PC-9 (cell line): Measurements from ENCODE around the gene IL18RAP. TPM values are rescaled to one million over a fixed set of nuclear protein-coding genes. Genes with fewer than 3 reads are reported as not detected.
A peak's percentile ranks its signal among the peaks of the same experiment; 100 is the strongest.

Source experiments
- BruUV-seq: library from RNA; stranded (reverse); fragments of 400-500 nt; replicated peaks from 2 replicates; lab custom pipeline; 2021; lab: Mats Ljungman, UMichigan
- CTCF ChIA-PET: fragments of 300-600 bp; sonication (Branson Sonifier 250); formaldehyde crosslinking; loops from one replicate; lab custom pipeline; 2022; ENCODE audit warnings: antibody characterized with exemption; lab: Charles Lee
- POLR2A ChIA-PET: fragments of 300-600 bp; sonication (Branson Sonifier 250); formaldehyde crosslinking; loops from one replicate; lab custom pipeline; 2022; ENCODE audit warnings: antibody characterized with exemption; ENCODE audit not compliant: unreplicated experiment; lab: Charles Lee
- DNase-seq, 2 experiments: peaks; one replicate each; pipeline versions ENCODE4 v3.0.0 to v3.0.0-alpha.2; 2015 to 2022; ENCODE audit warnings: mixed read lengths in 1 of 2
- H2AFZ ChIP-seq: fragments of 200-600 bp; sonication (generic); 2 replicates; pipeline ENCODE4 v1.8.1; 2017; ENCODE audit warnings: antibody characterized with exemption
- H3F3A ChIP-seq: fragments of 200-600 bp; sonication (generic); 2 replicates; pipeline ENCODE4 v1.8.1; 2017; ENCODE audit warnings: antibody characterized with exemption, mild to moderate bottlenecking, low read depth; ENCODE audit not compliant: insufficient read depth
- H3K27ac ChIP-seq: fragments of 200-600 bp; sonication (generic); 2 replicates; pipeline ENCODE4 v1.6.1; 2016; ENCODE audit warnings: mixed run types
- H3K27me3 ChIP-seq: fragments of 200-600 bp; sonication (generic); 2 replicates; pipeline ENCODE4 v1.6.1; 2016; ENCODE audit warnings: low read depth, mixed run types; ENCODE audit not compliant: insufficient read depth
- H3K36me3 ChIP-seq: fragments of 200-600 bp; sonication (generic); 2 replicates; pipeline ENCODE4 v1.6.1; 2016; ENCODE audit warnings: low read depth, mixed run types
- H3K4me1 ChIP-seq: fragments of 200-600 bp; sonication (generic); replicated peaks from 2 replicates; pipeline ENCODE4 v1.6.1; 2016; ENCODE audit warnings: mixed run types; ENCODE audit not compliant: insufficient read depth
- H3K4me2 ChIP-seq: fragments of 200-600 bp; sonication (generic); 2 replicates; pipeline ENCODE4 v1.6.1; 2017; ENCODE audit warnings: mixed run types
- H3K4me3 ChIP-seq: fragments of 200-600 bp; sonication (generic); 2 replicates; pipeline ENCODE4 v1.6.1; 2016; ENCODE audit warnings: mixed run types
- H3K79me2 ChIP-seq: fragments of 200-600 bp; sonication (generic); 2 replicates; pipeline ENCODE4 v1.6.1; 2017; ENCODE audit warnings: low read depth, mixed run types
- H3K9me2 ChIP-seq: fragments of 200-600 bp; sonication (generic); 2 replicates; pipeline ENCODE4 v1.8.1; 2017; ENCODE audit warnings: mild to moderate bottlenecking; ENCODE audit not compliant: insufficient read depth
- H3K9me3 ChIP-seq: fragments of 200-600 bp; sonication (generic); 2 replicates; pipeline ENCODE4 v1.8.1; 2016; ENCODE audit warnings: low read depth; ENCODE audit not compliant: insufficient read depth
- H4K20me1 ChIP-seq: fragments of 200-600 bp; sonication (generic); 2 replicates; pipeline ENCODE4 v1.8.1; 2017; ENCODE audit not compliant: insufficient read depth
- CTCF ChIP-seq: fragments of 200-600 bp; sonication (generic); conservative IDR thresholded peaks from 2 replicates; pipeline ENCODE4 v1.6.1; 2017; ENCODE audit warnings: mixed run types, antibody characterized with exemption, mild to moderate bottlenecking, moderate library complexity
- EZH2 ChIP-seq: fragments of 200-600 bp; sonication (generic); IDR thresholded peaks from 2 replicates; pipeline ENCODE4 v1.8.0; 2017; ENCODE audit warnings: antibody characterized with exemption, low read depth
- intact Hi-C: fragments of 100-400 bp; cut with micrococcal nuclease; formaldehyde crosslinking; loops from one replicate; pipeline ENCODE4 v1.10.0; 2022; ENCODE audit not compliant: unreplicated experiment
- total RNA-seq: library from RNA; stranded (reverse); gene quantifications from 2 replicates; pipeline ENCODE4 v1.2.3, GENCODE V29; 2021

IL18RAP gene
- total RNA-seq, 1 experiment from 2014 or later = not detected

GRCh38 chr2:102438578-102438977 lies 15.6 kb downstream of the IL18RAP start:
- no peaks in the 10 kb centered on the region for H3K36me3 ChIP-seq
- no peak overlapping the region for H3K4me3 ChIP-seq
- no peak for TF ChIP-seq CTCF
- no peak for TF ChIP-seq EZH2
- BruUV-seq = no TSS peak
- POLR2A ChIA-PET = no interaction called here
- H4K20me1 ChIP-seq = no peaks in the 10 kb centered on the region
- H3F3A ChIP-seq = no peaks in the 10 kb centered on the region
- CTCF ChIA-PET = no interaction called here
- H3K9me3 ChIP-seq = no peaks in the 10 kb centered on the region
- H2AFZ ChIP-seq = no peak overlapping the region
- H3K9me2 ChIP-seq = no peaks in the 10 kb centered on the region
- intact Hi-C loops = no loop called here
- H3K79me2 ChIP-seq = no peaks in the 10 kb centered on the region
- DNase-seq = no peak
- H3K27ac ChIP-seq = no peak overlapping the region
- H3K4me1 ChIP-seq = peaks cover 8% of the 10 kb centered on the region; the same call in 1 of the 2 replicates
- no peaks in the 10 kb centered on the region for H3K27me3 ChIP-seq
- no peak overlapping the region for H3K4me2 ChIP-seq

- Histone ChIP-seq H3K4me1 (peaks cover 8% of the 10 kb centered on the region; the same call in 1 of the 2 replicates), H3K9me2 (no peaks in the 10 kb centered on the region), H2AFZ (no peak overlapping the region), H3K27ac (no peak overlapping the region), H3K4me2 (no peak overlapping the region), H3K79me2 (no peaks in the 10 kb centered on the region), H3K4me3 (no peak overlapping the region), H4K20me1 (no peaks in the 10 kb centered on the region), H3K27me3 (no peaks in the 10 kb centered on the region), H3K9me3 (no peaks in the 10 kb centered on the region), H3K36me3 (no peaks in the 10 kb centered on the region), H3F3A (no peaks in the 10 kb centered on the region)
- intact Hi-C loops = no loop called here
- peak in 1 of 2 experiments; percentile 37 for DNase-seq
- TF ChIP-seq EZH2 (no peak), CTCF (no peak)
- ChIA-PET POLR2A (no interaction called here), CTCF (no interaction called here)
- BruUV-seq = no TSS peak
Observed at GRCh38 chr2:102439065-102439695, 16.2 kb downstream of the IL18RAP start.

GRCh38 chr2:102442967-102443828 lies 20.2 kb downstream of the IL18RAP start:
- H3F3A ChIP-seq = no peaks in the 10 kb centered on the region
- no peak overlapping the region for H3K27ac ChIP-seq
- no peaks in the 10 kb centered on the region for H4K20me1 ChIP-seq
- no peaks in the 10 kb centered on the region for H3K9me2 ChIP-seq
- intact Hi-C loops = loop anchor here (1.0 to 10.0 kb wide), 8 partner anchors 40 to 1428 kb away; no protein-coding TSS in a partner anchor
- ChIA-PET CTCF (interaction anchor here (0.8 to 1.4 kb wide), 3 partner anchors 56 to 559 kb away, joined by 3 to 6 read pairs (median 5); no protein-coding TSS in a partner anchor), POLR2A (no interaction called here)
- no TSS peak for BruUV-seq
- 0 out of 2 replicates have a peak overlapping the region, but pooled peaks have one; percentile 54 for H2AFZ ChIP-seq
- H3K4me1 ChIP-seq = peaks cover 8% of the 10 kb centered on the region; the same call in 1 of the 2 replicates
- peak in 1 of 2 experiments; percentile 39 for DNase-seq
- no peaks in the 10 kb centered on the region for H3K27me3 ChIP-seq
- H3K79me2 ChIP-seq = no peaks in the 10 kb centered on the region
- H3K4me2 ChIP-seq = peak overlapping the region; percentile 55
- no peaks in the 10 kb centered on the region for H3K9me3 ChIP-seq
- H3K36me3 ChIP-seq = no peaks in the 10 kb centered on the region
- no peak overlapping the region for H3K4me3 ChIP-seq
- TF ChIP-seq EZH2 (no peak), CTCF (peak; percentile 84)
